ENCODE measurements around the gene LRRC7. TPM values are rescaled to one million over a fixed set of nuclear protein-coding genes. Genes with fewer than 3 reads are reported as not detected.

Gene LRRC7
- total RNA-seq, 1 experiment from 2014 or later = 0.14 TPM

DNA sequence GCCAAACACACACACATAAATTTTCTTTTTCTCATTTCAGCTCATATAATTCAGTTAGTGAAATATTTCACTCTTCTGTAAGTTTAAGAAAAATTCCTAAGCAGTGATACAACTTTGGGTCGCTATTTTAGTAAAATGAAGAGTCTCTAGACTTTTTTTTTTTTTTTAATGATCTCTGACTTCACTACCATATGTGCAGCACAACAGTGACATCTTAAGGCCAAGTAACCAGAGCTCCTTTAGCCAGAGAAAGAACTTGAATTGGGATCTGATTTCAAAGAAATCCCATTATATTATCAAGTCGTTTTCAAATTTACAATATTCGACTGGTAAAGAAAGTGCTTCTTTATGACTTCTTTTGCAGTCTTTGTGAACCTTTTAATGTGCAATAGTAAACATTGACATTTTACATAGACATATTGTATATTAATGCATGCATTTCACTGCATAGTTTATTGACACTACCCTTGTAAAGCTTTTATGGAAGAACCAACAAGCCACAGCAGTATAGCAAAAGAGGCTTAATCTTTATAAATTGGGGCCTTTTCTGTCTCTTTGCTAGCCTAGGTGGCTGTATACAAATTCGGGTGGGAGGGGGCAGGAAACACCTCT lies 575.4 kb downstream of the LRRC7 start:
- no peak for TF ChIP-seq CTCF (IDR thresholded peaks at IDR 0.05; ENCODE audit: unreplicated experiment)
- Mint-ChIP-seq H3K27me3 (ENCODE audit: unreplicated experiment) (no peaks in the 10 kb centered on the region), H3K9me3 (ENCODE audit: low read depth, unreplicated experiment) (no peaks in the 10 kb centered on the region), H3K4me3 (ENCODE audit: low read depth, unreplicated experiment) (no peak overlapping the region), H3K27ac (ENCODE audit: unreplicated experiment) (no peak overlapping the region), H3K4me1 (ENCODE audit: low read depth, unreplicated experiment) (no peaks in the 10 kb centered on the region), H3K36me3 (ENCODE audit: insufficient read depth, unreplicated experiment) (no peaks in the 10 kb centered on the region)
- no TSS peak for BruUV-seq (replicated peaks)
- no peak for DNase-seq
- intact Hi-C loops (cut with micrococcal nuclease; ENCODE audit: unreplicated experiment) = no loop called here
- CTCF ChIA-PET = interaction anchor here (0.6 kb wide), 1 partner anchor 1691 kb away, joined by 3 read pairs; no protein-coding TSS in a partner anchor

- BruUV-seq (replicated peaks) = no TSS peak
- no peaks in the 10 kb centered on the region for H3K36me3 Mint-ChIP-seq (ENCODE audit: insufficient read depth, unreplicated experiment)
- H3K4me3 Mint-ChIP-seq (ENCODE audit: low read depth, unreplicated experiment) = no peak overlapping the region
- no peaks in the 10 kb centered on the region for H3K27me3 Mint-ChIP-seq (ENCODE audit: unreplicated experiment)
- TF ChIP-seq CTCF (IDR thresholded peaks at IDR 0.05; ENCODE audit: unreplicated experiment) = no peak
- CTCF ChIA-PET = no interaction called here
- DNase-seq = no peak
- H3K9me3 Mint-ChIP-seq (ENCODE audit: low read depth, unreplicated experiment) = no peaks in the 10 kb centered on the region
- no peak overlapping the region for H3K27ac Mint-ChIP-seq (ENCODE audit: unreplicated experiment)
- no peaks in the 10 kb centered on the region for H3K4me1 Mint-ChIP-seq (ENCODE audit: low read depth, unreplicated experiment)
- intact Hi-C loops (cut with micrococcal nuclease; ENCODE audit: unreplicated experiment) = no loop called here
These were observed 578.8 kb downstream of the LRRC7 start for GRCh38 chr1:70146488-70146887.

GRCh38 chr1:70150444-70150843 lies 582.7 kb downstream of the LRRC7 start:
- H3K4me3 Mint-ChIP-seq (ENCODE audit: low read depth, unreplicated experiment) = no peak overlapping the region
- DNase-seq = no peak
- H3K27ac Mint-ChIP-seq (ENCODE audit: unreplicated experiment) = no peak overlapping the region
- no TSS peak for BruUV-seq (replicated peaks)
- CTCF ChIA-PET = no interaction called here
- H3K4me1 Mint-ChIP-seq (ENCODE audit: low read depth, unreplicated experiment) = no peaks in the 10 kb centered on the region
- H3K9me3 Mint-ChIP-seq (ENCODE audit: low read depth, unreplicated experiment) = no peaks in the 10 kb centered on the region
- H3K27me3 Mint-ChIP-seq (ENCODE audit: unreplicated experiment) = no peaks in the 10 kb centered on the region
- H3K36me3 Mint-ChIP-seq (ENCODE audit: insufficient read depth, unreplicated experiment) = no peaks in the 10 kb centered on the region
- TF ChIP-seq CTCF (IDR thresholded peaks at IDR 0.05; ENCODE audit: unreplicated experiment) = no peak
- intact Hi-C loops (cut with micrococcal nuclease; ENCODE audit: unreplicated experiment) = no loop called here

- no peaks in the 10 kb centered on the region for H3K9me3 Mint-ChIP-seq (ENCODE audit: low read depth, unreplicated experiment)
- H3K27me3 Mint-ChIP-seq (ENCODE audit: unreplicated experiment) = no peaks in the 10 kb centered on the region
- no peak for TF ChIP-seq CTCF (IDR thresholded peaks at IDR 0.05; ENCODE audit: unreplicated experiment)
- intact Hi-C loops (cut with micrococcal nuclease; ENCODE audit: unreplicated experiment) = no loop called here
- DNase-seq = no peak
- H3K4me3 Mint-ChIP-seq (ENCODE audit: low read depth, unreplicated experiment) = no peak overlapping the region
- H3K36me3 Mint-ChIP-seq (ENCODE audit: insufficient read depth, unreplicated experiment) = no peaks in the 10 kb centered on the region
- CTCF ChIA-PET = no interaction called here
- BruUV-seq (replicated peaks) = no TSS peak
- no peaks in the 10 kb centered on the region for H3K4me1 Mint-ChIP-seq (ENCODE audit: low read depth, unreplicated experiment)
- no peak overlapping the region for H3K27ac Mint-ChIP-seq (ENCODE audit: unreplicated experiment)
These were observed 586.0 kb downstream of the LRRC7 start for GRCh38 chr1:70153739-70154138.
